Omental fat pad (tissue), 4 donors: Measurements from ENCODE around the gene THRA. TPM values are rescaled to one million over a fixed set of nuclear protein-coding genes. Genes with fewer than 3 reads are reported as not detected.

ENCODE experiments used
- ATAC-seq: fragments of 150-250 bp; one replicate; pipeline ENCODE4 v1.9.1; 2016; ENCODE audit warnings: mild to moderate bottlenecking, moderate library complexity; ENCODE audit not compliant: low FRiP score
- DNase-seq: peaks from one replicate; pipeline ENCODE4 v3.0.0-alpha.2; 2019; ENCODE audit warnings: low spot score
- CTCF ChIP-seq, 3 donors: fragments of 450-650 bp; IDR thresholded peaks; one replicate each; pipeline ENCODE4 v1.5.1; 2016 to 2017; ENCODE audit warnings: antibody characterized with exemption in 3 of 3, mild to moderate bottlenecking in 3 of 3, moderate library complexity in 2 of 3
- total RNA-seq, 4 donors: library from RNA; depleted of rRNA; stranded (reverse); fragments of >200 nt; gene quantifications; one replicate each; pipeline ENCODE4 v1.1.0, GENCODE V29; 2016

The THRA gene
- total RNA-seq, 4 donors from 2014 or later = 35.7 to 87.2 (median 55.2) TPM

DNA sequence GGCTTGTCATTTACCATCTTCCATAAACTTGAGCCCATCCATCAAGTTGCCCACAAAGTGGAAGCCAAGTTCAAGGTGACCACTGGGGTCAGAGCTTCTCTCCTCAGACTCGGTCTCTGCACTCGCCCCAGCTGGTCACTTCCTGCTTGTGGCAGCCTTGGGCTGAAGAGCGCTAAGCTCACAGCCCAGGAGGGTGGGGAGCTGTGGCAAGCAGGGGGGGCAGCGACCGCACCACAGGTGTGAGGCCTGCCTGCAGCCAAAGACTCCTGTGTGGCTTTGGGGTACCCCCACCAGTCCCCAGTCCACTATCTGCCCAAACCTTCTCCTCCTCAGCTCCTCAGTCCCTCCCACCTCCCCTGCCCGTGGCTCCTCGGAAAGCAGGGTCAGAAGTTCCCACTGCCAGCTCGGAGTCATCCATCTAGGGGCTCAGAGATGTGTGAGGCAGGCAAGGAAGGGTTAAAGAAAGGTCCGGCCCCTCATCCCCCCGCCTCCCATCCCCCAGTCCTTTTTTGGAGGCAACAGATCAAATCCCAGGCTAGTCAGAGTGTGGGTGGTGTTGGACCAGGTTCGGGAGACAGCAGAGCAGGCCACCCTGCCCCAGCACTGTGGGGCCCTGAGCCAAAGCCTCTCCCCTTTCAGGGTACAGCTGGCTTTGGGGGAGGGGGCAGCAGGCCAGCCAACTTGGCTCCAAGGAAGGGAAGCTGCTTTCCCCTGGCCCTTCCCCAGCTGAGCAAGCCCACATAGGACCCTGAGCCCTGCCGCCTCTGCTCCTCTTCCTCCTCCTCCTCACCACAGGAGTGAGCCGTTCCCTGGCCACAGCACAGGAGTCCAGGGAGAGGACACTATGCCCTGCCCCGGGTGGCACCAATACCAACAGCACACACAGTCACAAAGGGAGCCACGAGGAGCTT is 44.3 kb upstream of the THRA start:
- no peak for ATAC-seq
- no peak for DNase-seq
- TF ChIP-seq CTCF (IDR thresholded peaks at IDR 0.05) = no peak

- no peak for ATAC-seq
- TF ChIP-seq CTCF (IDR thresholded peaks at IDR 0.05) = no peak
- no peak for DNase-seq
These were observed 43.4 kb upstream of the THRA start for GRCh38 chr17:40019140-40019991.

DNA sequence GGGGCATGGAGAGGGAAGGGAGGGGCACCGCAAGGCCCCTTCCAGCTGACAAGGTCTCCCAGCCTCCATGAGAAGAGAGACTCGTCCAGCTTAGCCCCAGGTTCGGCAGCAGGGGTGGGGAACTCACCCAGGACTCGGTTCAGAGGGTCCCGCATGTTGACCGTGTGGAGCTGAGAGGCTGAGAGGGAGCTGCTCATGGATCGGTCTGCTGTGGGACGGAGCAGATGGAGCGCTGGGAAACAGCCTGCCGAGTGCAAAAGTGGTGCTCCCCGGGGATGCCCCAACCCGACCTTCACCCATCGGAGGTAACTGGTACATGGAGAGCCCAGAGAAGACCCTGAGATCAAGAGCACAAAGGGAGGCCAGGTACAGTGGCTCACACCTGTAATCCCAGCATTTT is 42.6 kb upstream of the THRA start:
- DNase-seq (no peak), ATAC-seq (no peak)
- TF ChIP-seq CTCF (IDR thresholded peaks at IDR 0.05) = no peak

DNA sequence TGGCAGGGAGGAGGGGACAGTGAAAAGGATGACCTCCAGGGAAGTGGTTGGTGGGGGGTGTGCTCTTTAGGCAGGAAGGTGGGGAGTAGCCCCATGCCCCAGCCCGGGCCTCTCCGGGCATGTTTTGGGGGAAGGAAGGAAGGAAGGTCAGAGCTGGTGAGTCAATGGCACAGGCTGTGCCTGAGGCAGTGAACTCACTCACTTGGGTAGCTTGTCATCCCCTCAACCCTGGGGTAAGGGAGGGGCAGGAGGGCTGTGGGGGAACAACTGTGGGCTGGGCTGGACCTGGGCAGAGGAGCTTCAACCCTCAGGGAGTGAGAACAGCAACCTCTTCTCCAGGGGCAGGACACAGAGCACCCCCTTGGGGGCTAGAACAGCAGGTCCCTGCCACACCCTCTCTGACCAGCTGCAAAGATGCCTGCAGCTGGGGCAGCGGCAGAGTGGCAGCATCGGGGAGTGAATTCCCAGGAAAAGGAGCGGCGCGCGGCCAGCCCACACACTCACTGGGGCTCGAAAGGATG is 41.3 kb upstream of the THRA start:
- ATAC-seq (no peak), DNase-seq (no peak)
- no peak for TF ChIP-seq CTCF (IDR thresholded peaks at IDR 0.05)

DNA sequence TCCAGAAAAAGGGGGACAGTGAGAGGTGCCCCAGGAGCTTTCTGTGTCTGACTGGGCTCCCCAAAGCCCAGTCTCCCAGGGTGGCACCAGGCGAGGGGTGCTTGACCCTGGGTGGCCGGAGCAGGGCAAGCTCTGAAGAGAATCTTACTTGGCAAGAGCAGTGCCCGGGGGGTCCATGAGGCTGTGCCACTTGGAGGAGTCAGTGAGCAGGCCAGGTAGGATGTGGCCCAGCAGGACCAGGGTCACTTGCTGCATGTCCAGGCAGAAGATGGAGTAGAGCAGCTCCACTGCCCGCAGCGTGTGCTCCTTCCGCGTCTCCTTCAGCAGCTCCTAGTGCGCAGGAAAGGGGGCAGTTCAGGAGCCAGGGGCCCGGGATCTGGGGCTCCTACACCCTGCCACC is 40.3 kb upstream of the THRA start:
- ATAC-seq (no peak), DNase-seq (no peak)
- TF ChIP-seq CTCF (IDR thresholded peaks at IDR 0.05) = no peak

GRCh38 chr17:40022961-40023541 is 39.7 kb upstream of the THRA start:
- no peak for ATAC-seq
- TF ChIP-seq CTCF (IDR thresholded peaks at IDR 0.05) = no peak
- no peak for DNase-seq
